Right lobe of liver (tissue), 4 donors: ENCODE results near the gene B4GALT4.

Experiments used
- CTCF ChIP-seq, 4 donors: fragments of 200-600 bp in 3 of 4; fragments of 450-650 bp in 1 of 4; IDR thresholded peaks; one replicate each; pipeline versions ENCODE4 v1.5.1 to v1.8.0; 2016 to 2022; ENCODE audit warnings: antibody characterized with exemption in 4 of 4, mild to moderate bottlenecking in 2 of 4
- POLR2A ChIP-seq: fragments of 450-650 bp; IDR thresholded peaks from one replicate; pipeline ENCODE4 v1.6.1; 2017; ENCODE audit warnings: antibody characterized with exemption, mild to moderate bottlenecking
- donor health status: DM: no; HTN: no; CAD: no.
- donor health status: DM: no; HTN: no; CAD: no.
- donor health status: DM: no; HTN: yes; CAD: no.

- TF ChIP-seq CTCF (IDR thresholded peaks at IDR 0.05) (no peak), POLR2A (no peak)
Measured at GRCh38 chr3:119230071-119230470, 10.6 kb downstream of the B4GALT4 start.
